Measurements from ENCODE around the gene CEL.

CEL gene

GRCh38 chr9:133113949-133114885, 52.4 kb downstream of the CEL start:
- no peak for DNase-seq (ENCODE audit: insufficient read length)
- FAIRE-seq: peak; percentile 54
- TF ChIP-seq POLR2AphosphoS5 (IDR thresholded peaks at IDR 0.05; ENCODE audit: low read depth, low read length): no peak

- DNase-seq (ENCODE audit: insufficient read length): no peak
- peak; percentile 73 for FAIRE-seq
- TF ChIP-seq POLR2AphosphoS5 (IDR thresholded peaks at IDR 0.05; ENCODE audit: low read depth, low read length) (no peak), POLR2A (IDR thresholded peaks at IDR 0.05; ENCODE audit: low read depth, low read length) (no peak)
Measured at GRCh38 chr9:133114886-133115603, 53.3 kb downstream of the CEL start.

- FAIRE-seq: peak; percentile 96
Measured at GRCh38 chr9:133115604-133116345, 54.0 kb downstream of the CEL start.

GRCh38 chr9:133116346-133117231, 54.8 kb downstream of the CEL start:
- FAIRE-seq (no peak), DNase-seq (ENCODE audit: insufficient read length) (no peak)
- TF ChIP-seq POLR2AphosphoS5 (IDR thresholded peaks at IDR 0.05; ENCODE audit: low read depth, low read length) (no peak), TAF1 (IDR thresholded peaks at IDR 0.05; ENCODE audit: borderline replicate concordance, low read depth, low read length) (no peak), POLR2A (IDR thresholded peaks at IDR 0.05; ENCODE audit: low read depth, low read length) (no peak)

More at GRCh38 chr9:133115604-133116345, 54.0 kb downstream of the CEL start:
- TF ChIP-seq POLR2A (IDR thresholded peaks at IDR 0.05; ENCODE audit: low read depth, low read length) (peak; percentile 75; the same call in 1 of the 2 replicates), POLR2AphosphoS5 (IDR thresholded peaks at IDR 0.05; ENCODE audit: low read depth, low read length) (peak; percentile 79), TAF1 (IDR thresholded peaks at IDR 0.05; ENCODE audit: borderline replicate concordance, low read depth, low read length) (no peak)
- peak; percentile 92 for DNase-seq (ENCODE audit: insufficient read length)

GRCh38 chr9:133117271-133118178, 55.7 kb downstream of the CEL start:
- no peak for FAIRE-seq
- TF ChIP-seq POLR2AphosphoS5 (IDR thresholded peaks at IDR 0.05; ENCODE audit: low read depth, low read length): no peak
- TF ChIP-seq POLR2A (IDR thresholded peaks at IDR 0.05; ENCODE audit: low read depth, low read length): no peak
- TF ChIP-seq TAF1 (IDR thresholded peaks at IDR 0.05; ENCODE audit: borderline replicate concordance, low read depth, low read length): no peak
- no peak for DNase-seq (ENCODE audit: insufficient read length)

- TF ChIP-seq POLR2A (IDR thresholded peaks at IDR 0.05; ENCODE audit: low read depth, low read length) (no peak), POLR2AphosphoS5 (IDR thresholded peaks at IDR 0.05; ENCODE audit: low read depth, low read length) (no peak), TAF1 (IDR thresholded peaks at IDR 0.05; ENCODE audit: borderline replicate concordance, low read depth, low read length) (no peak)
- DNase-seq (ENCODE audit: insufficient read length): no peak
- no peak for FAIRE-seq
Measured at GRCh38 chr9:133118179-133118520, 56.4 kb downstream of the CEL start.

- DNase-seq (ENCODE audit: insufficient read length) (no peak), FAIRE-seq (no peak)
- TF ChIP-seq TAF1 (IDR thresholded peaks at IDR 0.05; ENCODE audit: borderline replicate concordance, low read depth, low read length) (no peak), POLR2A (IDR thresholded peaks at IDR 0.05; ENCODE audit: low read depth, low read length) (no peak), POLR2AphosphoS5 (IDR thresholded peaks at IDR 0.05; ENCODE audit: low read depth, low read length) (no peak)
Measured at GRCh38 chr9:133118568-133118967, 56.8 kb downstream of the CEL start.

- no peak for TF ChIP-seq POLR2A (IDR thresholded peaks at IDR 0.05; ENCODE audit: low read depth, low read length)
- TF ChIP-seq TAF1 (IDR thresholded peaks at IDR 0.05; ENCODE audit: borderline replicate concordance, low read depth, low read length): no peak
- no peak for TF ChIP-seq POLR2AphosphoS5 (IDR thresholded peaks at IDR 0.05; ENCODE audit: low read depth, low read length)
- no peak for FAIRE-seq
- no peak for DNase-seq (ENCODE audit: insufficient read length)
Measured at GRCh38 chr9:133119103-133119845, 57.5 kb downstream of the CEL start.

GRCh38 chr9:133119846-133120500, 58.2 kb downstream of the CEL start:
- DNase-seq (ENCODE audit: insufficient read length) (no peak), FAIRE-seq (no peak)
- no peak for TF ChIP-seq TAF1 (IDR thresholded peaks at IDR 0.05; ENCODE audit: borderline replicate concordance, low read depth, low read length)
- 0 out of 2 replicates have a peak, but pooled peaks have one; percentile 7 for TF ChIP-seq POLR2A (IDR thresholded peaks at IDR 0.05; ENCODE audit: low read depth, low read length)

Data from GM12892 (cell line).